Loucy (cell line): ENCODE measurements around the gene STXBP5.
"Not testable (repeated sequence)": the region's sequence is repeated elsewhere in the genome, so short reads cannot be mapped to it uniquely, and the experiment has no call there.

Experiments
- H2AFZ ChIP-seq: fragments of 200-600 bp; sonication (generic); 2 replicates; pipeline ENCODE4 v1.6.0; 2016; ENCODE audit warnings: antibody characterized with exemption, mild to moderate bottlenecking, low read length, moderate library complexity
- H3F3A ChIP-seq: fragments of 200-600 bp; 2 replicates; pipeline ENCODE4 v1.6.0; 2016; ENCODE audit warnings: antibody characterized with exemption, low read depth, mild to moderate bottlenecking
- H3K27me3 ChIP-seq: fragments of 200-600 bp; sonication (generic); 2 replicates; pipeline ENCODE4 v1.6.1; 2014; ENCODE audit warnings: low read length, mild to moderate bottlenecking; ENCODE audit not compliant: insufficient read depth, poor library complexity, severe bottlenecking
- H3K36me3 ChIP-seq: fragments of 200-600 bp; sonication (generic); 2 replicates; pipeline ENCODE4 v1.6.1; 2016; ENCODE audit warnings: low read length; ENCODE audit not compliant: insufficient read depth
- H3K4me1 ChIP-seq: fragments of 200-600 bp; sonication (generic); 2 replicates; pipeline ENCODE4 v1.5.1; 2014; ENCODE audit warnings: low read length, mild to moderate bottlenecking; ENCODE audit not compliant: insufficient read depth, poor library complexity, severe bottlenecking
- H3K4me2 ChIP-seq: fragments of 200-600 bp; sonication (generic); 2 replicates; pipeline ENCODE4 v1.6.0; 2014; ENCODE audit warnings: antibody characterized with exemption, low read length, low read depth, mild to moderate bottlenecking; ENCODE audit not compliant: poor library complexity, severe bottlenecking
- H3K4me3 ChIP-seq: fragments of 200-600 bp; sonication (generic); 2 replicates; pipeline ENCODE4 v1.5.1; 2014; ENCODE audit warnings: low read length, mild to moderate bottlenecking, mixed read lengths; ENCODE audit not compliant: poor library complexity, severe bottlenecking
- H3K79me2 ChIP-seq: fragments of 200-600 bp; sonication (generic); 2 replicates; pipeline ENCODE4 v1.6.1; 2014; ENCODE audit warnings: low read length; ENCODE audit not compliant: insufficient read depth
- H3K9ac ChIP-seq: fragments of 200-600 bp; sonication (generic); 2 replicates; pipeline ENCODE4 v1.6.0; 2014; ENCODE audit warnings: mild to moderate bottlenecking, low read depth, low read length, moderate library complexity; ENCODE audit not compliant: poor library complexity, severe bottlenecking
- H3K9me2 ChIP-seq: fragments of 200-600 bp; sonication (generic); replicated peaks from 2 replicates; pipeline ENCODE4 v1.6.1; 2016; ENCODE audit warnings: low read depth, low read length, mixed read lengths
- H3K9me3 ChIP-seq: fragments of 200-600 bp; sonication (generic); 2 replicates; pipeline ENCODE4 v1.6.1; 2014; ENCODE audit warnings: mild to moderate bottlenecking, antibody characterized with exemption, low read length, low read depth; ENCODE audit not compliant: insufficient read depth
- H4K20me1 ChIP-seq: fragments of 200-600 bp; sonication (generic); 2 replicates; pipeline ENCODE4 v1.6.0; 2014; ENCODE audit warnings: antibody characterized with exemption, low read length, mild to moderate bottlenecking; ENCODE audit not compliant: insufficient read depth, poor library complexity, severe bottlenecking
- CTCF ChIP-seq: fragments of 200-600 bp; sonication (generic); conservative IDR thresholded peaks from 2 replicates; pipeline ENCODE4 v1.5.1; 2014; ENCODE audit warnings: mild to moderate bottlenecking, antibody characterized with exemption, low read length
- EZH2phosphoT487 ChIP-seq: fragments of 200-600 bp; IDR thresholded peaks from 2 replicates; pipeline ENCODE4 v1.6.1; 2018; ENCODE audit warnings: antibody characterized with exemption, mild to moderate bottlenecking, moderate library complexity, borderline replicate concordance

Gene STXBP5

GRCh38 chr6:147246853-147247635 lies 42.8 kb downstream of the STXBP5 start:
- Histone ChIP-seq H3K9me2 (no peaks in the 10 kb centered on the region), H3K79me2 (no peaks in the 10 kb centered on the region), H3K27me3 (no peaks in the 10 kb centered on the region), H4K20me1 (no peaks in the 10 kb centered on the region), H3K4me3 (no peak overlapping the region), H3K9me3 (no peaks in the 10 kb centered on the region), H3K9ac (no peak overlapping the region), H2AFZ (no peak overlapping the region), H3K36me3 (peaks cover 15% of the 10 kb centered on the region; the same call in 1 of the 2 replicates), H3K4me2 (no peak overlapping the region), H3F3A (no peaks in the 10 kb centered on the region), H3K4me1 (no peaks in the 10 kb centered on the region)
- TF ChIP-seq CTCF (no peak), EZH2phosphoT487 (no peak)

- no peaks in the 10 kb centered on the region for H3K9me2 ChIP-seq
- H3K27me3 ChIP-seq = no peaks in the 10 kb centered on the region
- no peak overlapping the region for H3K9ac ChIP-seq
- H3K36me3 ChIP-seq = peaks cover 19% of the 10 kb centered on the region; the same call in 1 of the 2 replicates
- H3K4me1 ChIP-seq = no peaks in the 10 kb centered on the region
- no peaks in the 10 kb centered on the region for H3K9me3 ChIP-seq
- H2AFZ ChIP-seq = no peak overlapping the region
- no peaks in the 10 kb centered on the region for H3K79me2 ChIP-seq
- H3K4me3 ChIP-seq = no peak overlapping the region
- TF ChIP-seq CTCF = no peak
- TF ChIP-seq EZH2phosphoT487 = no peak
- H3F3A ChIP-seq = no peaks in the 10 kb centered on the region
- no peaks in the 10 kb centered on the region for H4K20me1 ChIP-seq
- H3K4me2 ChIP-seq = no peak overlapping the region
These were observed 44.6 kb downstream of the STXBP5 start for GRCh38 chr6:147248859-147249258.

- no peaks in the 10 kb centered on the region for H3K9me2 ChIP-seq
- no peaks in the 10 kb centered on the region for H4K20me1 ChIP-seq
- H3K9ac ChIP-seq = no peak overlapping the region
- no peaks in the 10 kb centered on the region for H3K79me2 ChIP-seq
- H2AFZ ChIP-seq = no peak overlapping the region
- H3K4me1 ChIP-seq = no peaks in the 10 kb centered on the region
- peaks cover 19% of the 10 kb centered on the region; the same call in 1 of the 2 replicates for H3K36me3 ChIP-seq
- no peaks in the 10 kb centered on the region for H3K27me3 ChIP-seq
- H3K4me2 ChIP-seq = no peak overlapping the region
- H3F3A ChIP-seq = no peaks in the 10 kb centered on the region
- no peak for TF ChIP-seq EZH2phosphoT487
- TF ChIP-seq CTCF = no peak
- no peak overlapping the region for H3K4me3 ChIP-seq
- H3K9me3 ChIP-seq = no peaks in the 10 kb centered on the region
These were observed 46.9 kb downstream of the STXBP5 start for GRCh38 chr6:147251072-147251471.

- H4K20me1 ChIP-seq, H3F3A ChIP-seq, H3K9me2 ChIP-seq, H3K27me3 ChIP-seq, H3K79me2 ChIP-seq, H2AFZ ChIP-seq, H3K4me1 ChIP-seq, H3K9me3 ChIP-seq, H3K9ac ChIP-seq, H3K4me3 ChIP-seq, H3K4me2 ChIP-seq: not testable (repeated sequence)
- peaks cover 14% of the 10 kb centered on the region; the same call in 1 of the 2 replicates for H3K36me3 ChIP-seq
These were observed 50.8 kb downstream of the STXBP5 start for GRCh38 chr6:147254929-147255473.
